H4 (cell line): ENCODE measurements around the gene HNRNPR. TPM values are rescaled to one million over a fixed set of nuclear protein-coding genes. Genes with fewer than 3 reads are reported as not detected.

ENCODE experiments used
- total RNA-seq: library from RNA; depleted of rRNA; stranded (reverse); fragments of >200 nt; shearing (Covaris generic); gene quantifications from 2 replicates; pipeline ENCODE4 v1.2.3, GENCODE V29; 2014; rRNA removed

The HNRNPR gene
- total RNA-seq, 1 experiment from 2014 or later = 180 TPM

Other genes with a start within 250 kb of the HNRNPR start
- gene LUZP1, start 175.4 kb downstream of the HNRNPR start, total RNA-seq = 24.9 and 25.2 TPM in 2 replicates
- not detected in 2 replicates for gene HTR1D, start 126.8 kb downstream of the HNRNPR start, total RNA-seq
- gene ZNF436, start 25.6 kb upstream of the HNRNPR start, total RNA-seq = 18.0 and 20.8 TPM in 2 replicates
- 0.72 and 0.76 TPM in 2 replicates for gene TCEA3, start 80.5 kb upstream of the HNRNPR start, total RNA-seq
- 18.4 and 36.3 TPM in 2 replicates for gene ASAP3, start 139.9 kb upstream of the HNRNPR start, total RNA-seq
- gene E2F2, start 186.9 kb upstream of the HNRNPR start, total RNA-seq = 4.4 and 5.2 TPM in 2 replicates
- 543 and 586 TPM in 2 replicates for gene ID3, start 215.2 kb upstream of the HNRNPR start, total RNA-seq